Spinal cord (tissue), 10 donors: ENCODE measurements around the gene CUEDC2. TPM values are rescaled to one million over a fixed set of nuclear protein-coding genes. Genes with fewer than 3 reads are reported as not detected.

Experiments
- DNase-seq, 6 donors: peaks; one replicate each; pipeline versions ENCODE4 v3.0.0 to v3.0.0-alpha.2; 2013 to 2015; ENCODE audit warnings: low spot score in 6 of 6, low read depth in 4 of 6
- H3K27ac ChIP-seq: one replicate; pipeline ENCODE4 v1.5.1; 2013; ENCODE audit warnings: low read depth, low read length, control low read depth
- H3K27me3 ChIP-seq: one replicate; pipeline ENCODE4 v1.6.1; 2013; ENCODE audit warnings: low read length; ENCODE audit not compliant: control insufficient read depth, insufficient read depth
- H3K36me3 ChIP-seq: one replicate; pipeline ENCODE4 v1.6.1; 2013; ENCODE audit warnings: low read length; ENCODE audit not compliant: control insufficient read depth, insufficient read depth
- H3K4me1 ChIP-seq: one replicate; pipeline ENCODE4 v1.6.1; 2013; ENCODE audit warnings: low read length; ENCODE audit not compliant: control insufficient read depth, insufficient read depth
- H3K4me3 ChIP-seq: one replicate; pipeline ENCODE4 v1.5.1; 2013; ENCODE audit warnings: low read depth, low read length, control low read depth
- H3K9me3 ChIP-seq: one replicate; pipeline ENCODE4 v1.6.1; 2013; ENCODE audit warnings: low read length; ENCODE audit not compliant: control insufficient read depth, insufficient read depth
- WGBS: methylation state at CpG from one replicate; pipeline ENCODE4 v1.1.5; 2013; ENCODE audit warnings: missing lambda C conversion rate; ENCODE audit not compliant: insufficient coverage; 5-methylcytosine and 5-hydroxymethylcytosine counted together
- polyA plus RNA-seq, 2 donors: library from polyadenylated mRNA; unstranded; fragments of 120-200 nt; gene quantifications; one replicate each; pipeline ENCODE4 v1.2.1, GENCODE V29; 2013; ENCODE audit not compliant: insufficient read length in 2 of 2
- total RNA-seq, 2 donors: library from RNA; depleted of rRNA in 1 of 2; stranded (reverse); fragments of 120-200 nt in 1 of 2; fragments of >200 nt in 1 of 2; gene quantifications; one replicate each; pipeline versions ENCODE4 v1.2.3 to v1.2.4, GENCODE V29; 2013 to 2014
- donor health status: healthy.

CUEDC2 gene
- total and polyA plus RNA-seq, 4 donors = 87.2 to 168 (median 137) TPM

GRCh38 chr10:102421507-102421756 lies 10.9 kb downstream of the CUEDC2 start:
- 0% methylated on average over 14 of the region's 14 CpGs for WGBS
- H3K27ac ChIP-seq = peak overlapping the region; percentile 96

DNA sequence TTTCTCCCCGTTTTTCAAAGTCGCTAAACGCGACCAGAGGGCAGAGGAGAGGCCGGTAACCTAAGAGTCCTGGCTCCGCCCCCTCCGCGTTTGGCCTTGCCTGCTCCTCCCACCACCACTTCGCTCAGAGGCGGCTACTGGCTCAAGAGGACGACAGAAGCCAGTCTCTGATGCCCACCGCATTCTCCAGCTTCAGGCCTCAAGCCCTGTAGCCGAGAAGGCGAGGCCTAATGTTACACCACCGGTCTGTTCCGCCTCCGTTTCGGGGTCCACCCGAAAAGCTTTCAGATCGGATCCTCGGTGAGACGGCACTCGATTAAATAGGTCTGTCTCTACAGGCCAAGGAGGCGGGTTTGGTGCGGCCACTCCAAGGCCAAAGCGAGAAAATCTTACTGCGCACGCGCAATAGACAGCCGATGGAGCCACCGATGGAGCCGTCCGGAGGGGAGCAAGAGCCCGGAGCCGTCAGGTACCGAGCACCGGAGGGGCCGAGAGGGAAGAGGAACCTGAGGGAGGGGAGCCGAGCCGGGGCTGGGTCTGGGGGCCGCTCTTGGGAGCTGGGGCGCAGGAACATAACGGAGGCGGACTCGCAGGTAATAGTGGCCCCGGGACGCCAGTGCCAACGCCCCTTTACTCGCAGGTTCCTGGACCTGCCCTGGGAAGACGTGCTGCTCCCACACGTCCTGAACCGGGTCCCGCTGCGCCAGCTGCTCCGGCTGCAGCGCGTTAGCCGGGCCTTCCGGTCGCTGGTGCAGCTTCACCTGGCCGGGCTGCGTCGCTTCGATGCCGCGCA lies 11.5 kb downstream of the CUEDC2 start, which contains the start of gene FBXL15:
Gene FBXL15, plus strand, starts transcription at position 123 of the 793 bp plus-strand sequence. Its CDS starts 294 bp downstream, at position 417.
- H3K4me1 ChIP-seq = peaks cover 81% of the 10 kb centered on the region
- H3K27me3 ChIP-seq = peaks cover 3% of the 10 kb centered on the region
- no peaks in the 10 kb centered on the region for H3K9me3 ChIP-seq
- peak; percentile 97 to 100 (median 98) for DNase-seq
- peak within 1 kb of the TSS; percentile 96 for H3K27ac ChIP-seq
- H3K4me3 ChIP-seq = peak within 1 kb of the TSS; percentile 95
- H3K36me3 ChIP-seq = peaks cover 43% of the 10 kb centered on the region
- 0% methylated on average over 66 of the region's 66 CpGs for WGBS

More at GRCh38 chr10:102421507-102421756, 10.9 kb downstream of the CUEDC2 start:
- no peaks in the 10 kb centered on the region for H3K9me3 ChIP-seq
- peaks cover 83% of the 10 kb centered on the region for H3K4me1 ChIP-seq
- H3K36me3 ChIP-seq = peaks cover 43% of the 10 kb centered on the region
- H3K27me3 ChIP-seq = peaks cover 3% of the 10 kb centered on the region
- H3K4me3 ChIP-seq = peak overlapping the region; percentile 95
- no peak for DNase-seq

GRCh38 chr10:102420181-102420713 lies 12.1 kb downstream of the CUEDC2 start:
- H3K36me3 ChIP-seq = peaks cover 40% of the 10 kb centered on the region
- H3K27me3 ChIP-seq = peaks cover 3% of the 10 kb centered on the region
- H3K4me3 ChIP-seq = peak overlapping the region; percentile 95
- H3K27ac ChIP-seq = peak overlapping the region; percentile 96
- H3K4me1 ChIP-seq = peaks cover 76% of the 10 kb centered on the region
- 0% methylated on average over 9 of the region's 21 CpGs for WGBS
- no peak for DNase-seq
- H3K9me3 ChIP-seq = no peaks in the 10 kb centered on the region

DNA sequence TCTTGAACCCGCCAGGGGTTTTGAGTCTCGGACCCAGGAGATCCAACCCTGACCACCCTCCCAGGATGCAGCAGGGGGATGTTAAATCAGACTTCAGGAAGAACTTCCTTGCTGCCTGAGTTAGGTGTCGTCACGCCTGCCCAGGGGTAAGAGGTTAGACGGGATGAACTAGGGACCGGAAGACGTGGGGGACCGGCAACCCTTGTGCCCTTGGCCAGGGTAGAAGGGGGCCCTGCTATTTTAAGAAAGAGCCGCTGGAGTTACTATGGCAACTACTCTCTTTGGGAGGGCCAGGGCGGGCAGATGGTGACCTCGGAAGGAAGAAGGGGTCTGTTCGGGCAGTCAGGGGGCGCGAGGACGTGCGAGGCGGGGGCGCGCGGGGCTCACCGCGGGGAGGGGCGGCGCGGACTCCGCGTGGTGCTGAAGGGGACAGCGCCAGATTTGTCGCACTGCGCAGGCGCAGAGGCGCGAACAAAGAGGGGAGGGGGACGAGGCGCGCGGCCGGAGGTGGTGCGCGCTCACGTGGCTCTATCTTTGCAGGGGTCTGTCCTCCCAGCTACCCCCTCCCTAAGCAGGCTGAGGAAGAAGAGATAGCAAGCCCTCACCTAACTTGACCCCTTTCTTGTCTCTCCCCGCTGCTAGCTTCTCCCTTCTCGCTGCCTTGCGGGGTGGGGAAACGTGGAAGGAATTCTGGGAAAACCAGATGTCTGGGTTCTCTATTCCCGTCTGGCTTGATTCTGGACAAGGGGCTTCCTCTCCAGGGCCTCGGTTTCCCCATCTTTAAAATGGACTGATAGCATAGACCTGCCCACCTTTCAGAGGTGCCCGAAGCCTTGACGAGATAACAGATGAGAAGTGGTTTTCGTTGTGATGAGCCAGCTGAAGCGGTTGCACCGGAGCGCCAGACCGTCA lies 12.8 kb downstream of the CUEDC2 start:
- Histone ChIP-seq H3K27me3 (peaks cover 3% of the 10 kb centered on the region), H3K9me3 (no peaks in the 10 kb centered on the region), H3K4me1 (peaks cover 69% of the 10 kb centered on the region), H3K4me3 (peak overlapping the region; percentile 95), H3K36me3 (peaks cover 39% of the 10 kb centered on the region), H3K27ac (peak overlapping the region; percentile 96)
- WGBS = under 1% methylated on average over 42 of the region's 54 CpGs
- peak in 3 of 6 donors; percentile 81 to 97 (median 95) for DNase-seq

GRCh38 chr10:102418622-102419268 lies 13.6 kb downstream of the CUEDC2 start, which contains the start of gene PSD:
PSD (minus strand) TSS chr10:102418785; CDS start chr10:102417038, 1,747 bp downstream.
- WGBS = 1% methylated on average over 34 of the region's 45 CpGs
- Histone ChIP-seq H3K36me3 (peaks cover 37% of the 10 kb centered on the region), H3K27ac (peak within 1 kb of the TSS; percentile 96), H3K4me3 (peak within 1 kb of the TSS; percentile 95), H3K4me1 (peaks cover 69% of the 10 kb centered on the region), H3K27me3 (peaks cover 3% of the 10 kb centered on the region), H3K9me3 (no peaks in the 10 kb centered on the region)
- peak in 2 of 6 donors; percentile 78 to 87 for DNase-seq

- Histone ChIP-seq H3K9me3 (no peaks in the 10 kb centered on the region), H3K4me3 (no peak overlapping the region), H3K36me3 (peaks cover 40% of the 10 kb centered on the region), H3K27ac (no peak overlapping the region), H3K27me3 (peaks cover 3% of the 10 kb centered on the region), H3K4me1 (peaks cover 69% of the 10 kb centered on the region)
- DNase-seq = no peak
- WGBS = 89% methylated on average over 20 of the region's 20 CpGs
Observed at GRCh38 chr10:102416695-102417094, 15.7 kb downstream of the CUEDC2 start.

GRCh38 chr10:102416283-102416682 lies 16.1 kb downstream of the CUEDC2 start:
- no peak overlapping the region for H3K4me3 ChIP-seq
- H3K9me3 ChIP-seq = no peaks in the 10 kb centered on the region
- DNase-seq = no peak
- peaks cover 40% of the 10 kb centered on the region for H3K36me3 ChIP-seq
- 78% methylated on average over 7 of the region's 9 CpGs for WGBS
- H3K27me3 ChIP-seq = peaks cover 3% of the 10 kb centered on the region
- H3K27ac ChIP-seq = no peak overlapping the region
- peaks cover 70% of the 10 kb centered on the region for H3K4me1 ChIP-seq

- 52% methylated on average over 15 of the region's 20 CpGs for WGBS
- no peak for DNase-seq
- Histone ChIP-seq H3K27me3 (peaks cover 11% of the 10 kb centered on the region), H3K36me3 (peaks cover 40% of the 10 kb centered on the region), H3K9me3 (no peaks in the 10 kb centered on the region), H3K4me1 (peaks cover 74% of the 10 kb centered on the region), H3K4me3 (no peak overlapping the region), H3K27ac (no peak overlapping the region)
Observed at GRCh38 chr10:102414749-102415148, 17.6 kb downstream of the CUEDC2 start.
